Epithelial cell of proximal tubule (primary cell): ENCODE results near the gene CSF3R. TPM values are rescaled to one million over a fixed set of nuclear protein-coding genes. Genes with fewer than 3 reads are reported as not detected.

Experiments used
- DNase-seq: peaks from one replicate; pipeline ENCODE4 v3.0.0-alpha.2; 2011; ENCODE audit warnings: low read depth
- H3K4me3 ChIP-seq: 2 replicates; pipeline ENCODE4 v1.5.1; 2011; ENCODE audit warnings: low read depth, mild to moderate bottlenecking, low read length
- total RNA-seq: library from RNA; depleted of rRNA; stranded (reverse); fragments of >200 nt; gene quantifications from 2 replicates; pipeline ENCODE4 v1.2.3, GENCODE V29; 2015
- TF ChIP-seq, protein P1 (sequence below): conservative IDR thresholded peaks from 2 replicates; pipeline ENCODE4 v1.5.1; 2012; ENCODE audit warnings: low read depth, mild to moderate bottlenecking, low read length

CSF3R gene
- total RNA-seq, 1 donor from 2014 or later, result not detected

GRCh38 chr1:36472656-36473055, 10.1 kb downstream of the CSF3R start:
- no peak for DNase-seq
- TF ChIP-seq, protein P1, sequence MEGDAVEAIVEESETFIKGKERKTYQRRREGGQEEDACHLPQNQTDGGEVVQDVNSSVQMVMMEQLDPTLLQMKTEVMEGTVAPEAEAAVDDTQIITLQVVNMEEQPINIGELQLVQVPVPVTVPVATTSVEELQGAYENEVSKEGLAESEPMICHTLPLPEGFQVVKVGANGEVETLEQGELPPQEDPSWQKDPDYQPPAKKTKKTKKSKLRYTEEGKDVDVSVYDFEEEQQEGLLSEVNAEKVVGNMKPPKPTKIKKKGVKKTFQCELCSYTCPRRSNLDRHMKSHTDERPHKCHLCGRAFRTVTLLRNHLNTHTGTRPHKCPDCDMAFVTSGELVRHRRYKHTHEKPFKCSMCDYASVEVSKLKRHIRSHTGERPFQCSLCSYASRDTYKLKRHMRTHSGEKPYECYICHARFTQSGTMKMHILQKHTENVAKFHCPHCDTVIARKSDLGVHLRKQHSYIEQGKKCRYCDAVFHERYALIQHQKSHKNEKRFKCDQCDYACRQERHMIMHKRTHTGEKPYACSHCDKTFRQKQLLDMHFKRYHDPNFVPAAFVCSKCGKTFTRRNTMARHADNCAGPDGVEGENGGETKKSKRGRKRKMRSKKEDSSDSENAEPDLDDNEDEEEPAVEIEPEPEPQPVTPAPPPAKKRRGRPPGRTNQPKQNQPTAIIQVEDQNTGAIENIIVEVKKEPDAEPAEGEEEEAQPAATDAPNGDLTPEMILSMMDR, result no peak
- no peak overlapping the region for H3K4me3 ChIP-seq

DNA sequence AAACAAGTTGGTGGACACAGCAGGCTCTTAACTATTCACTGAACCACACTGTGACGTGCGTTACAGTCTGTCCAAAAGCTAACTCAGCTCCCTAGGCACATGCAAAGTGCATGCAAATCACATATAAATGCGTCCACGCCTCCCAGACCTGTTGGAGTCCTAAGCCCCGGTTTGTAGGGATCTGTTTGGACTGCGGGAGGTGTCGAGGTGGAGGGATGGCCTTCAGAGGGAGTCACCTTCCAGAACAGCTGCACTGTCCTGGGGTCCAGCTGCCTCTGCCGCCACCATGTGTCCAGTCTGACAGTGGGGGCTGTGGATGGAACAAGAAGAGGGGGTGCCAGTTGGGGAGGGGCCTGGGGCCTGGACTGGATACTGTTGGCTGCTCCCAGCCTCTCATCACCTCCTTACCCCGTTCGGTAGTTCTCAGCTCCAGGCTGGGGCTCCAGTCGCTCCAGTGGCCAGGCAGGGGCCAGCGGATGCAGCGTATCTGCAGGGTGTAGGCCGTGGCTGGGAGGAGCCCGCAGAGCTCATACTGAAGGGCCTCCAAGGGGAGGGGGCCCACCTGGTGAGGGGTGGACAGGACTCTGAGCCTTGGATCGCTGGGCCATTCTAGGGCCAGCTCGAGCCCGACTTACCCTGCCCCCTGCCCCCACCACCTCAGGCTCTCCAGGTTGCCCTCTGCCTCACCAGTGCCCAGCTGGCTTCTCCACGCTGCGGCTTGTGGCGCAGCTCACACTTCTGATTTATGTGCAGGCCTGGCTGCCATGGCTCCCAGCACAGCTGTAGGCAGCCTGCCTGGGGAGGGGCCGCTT, 10.7 kb downstream of the CSF3R start:
- TF ChIP-seq, protein P1, result no peak
- H3K4me3 ChIP-seq, result no peak overlapping the region
- no peak for DNase-seq

DNA sequence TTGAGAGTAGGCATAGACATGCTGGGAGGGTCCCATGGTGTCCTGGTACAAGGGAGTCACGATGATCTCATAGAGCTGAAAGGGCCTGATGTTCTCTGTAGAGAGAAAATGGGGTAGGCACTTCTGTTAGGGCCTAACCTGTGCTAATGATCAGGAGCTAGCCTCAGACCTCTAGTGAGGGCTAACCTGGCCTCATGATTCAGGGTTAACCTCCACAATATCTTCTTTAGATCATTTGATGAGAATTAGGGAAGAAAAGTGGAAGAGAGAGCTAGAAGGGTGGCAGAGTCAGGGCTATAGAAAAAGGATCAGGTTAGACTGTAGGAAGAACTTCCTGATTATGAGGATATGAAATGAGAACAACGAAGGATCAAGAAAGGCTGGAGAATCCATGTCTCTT, 13.6 kb downstream of the CSF3R start:
- TF ChIP-seq, protein P1, result no peak
- no peak overlapping the region for H3K4me3 ChIP-seq
- no peak for DNase-seq

DNA sequence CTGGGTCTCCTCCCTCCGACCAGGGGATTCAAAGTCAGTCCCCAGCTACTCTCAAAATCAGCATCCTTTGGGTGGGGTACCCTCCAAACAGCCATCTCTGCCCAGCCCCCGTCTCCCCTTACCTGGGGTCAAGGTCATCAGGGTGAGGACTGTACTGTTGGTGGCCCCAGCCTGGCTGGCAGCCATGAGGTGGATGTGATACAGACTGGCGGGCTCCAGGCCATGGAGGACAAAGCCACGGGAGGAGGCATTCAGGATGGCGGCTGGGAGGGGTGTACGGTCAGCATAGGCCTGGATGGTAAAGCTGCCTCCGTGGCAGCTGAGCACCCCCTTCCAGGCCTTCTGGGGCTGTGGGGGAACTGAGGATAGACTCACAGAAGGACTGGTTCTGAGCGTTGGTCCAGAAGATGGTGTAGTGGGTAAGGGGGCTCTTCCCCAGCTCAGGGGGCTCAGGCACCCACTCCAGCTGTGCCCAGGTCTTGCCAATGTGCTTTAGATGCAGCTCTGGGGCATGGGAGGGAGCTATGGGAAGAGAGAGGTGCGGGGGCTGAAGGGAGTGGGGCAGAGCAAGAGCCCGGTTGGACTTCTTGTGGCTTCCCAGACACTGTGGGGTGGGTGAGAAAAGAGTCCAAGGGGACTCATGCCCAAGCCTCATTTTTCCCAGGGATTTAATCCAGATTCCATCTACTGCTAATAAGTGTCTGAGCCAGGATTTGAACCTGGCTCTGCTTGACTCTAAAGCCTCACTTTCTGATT, 14.8 kb downstream of the CSF3R start:
- no peak for DNase-seq
- no peak overlapping the region for H3K4me3 ChIP-seq
- TF ChIP-seq, protein P1, result no peak

- TF ChIP-seq, protein P1, result no peak
- no peak for DNase-seq
- no peak overlapping the region for H3K4me3 ChIP-seq
These were observed 15.7 kb downstream of the CSF3R start for GRCh38 chr1:36467027-36467410.

DNA sequence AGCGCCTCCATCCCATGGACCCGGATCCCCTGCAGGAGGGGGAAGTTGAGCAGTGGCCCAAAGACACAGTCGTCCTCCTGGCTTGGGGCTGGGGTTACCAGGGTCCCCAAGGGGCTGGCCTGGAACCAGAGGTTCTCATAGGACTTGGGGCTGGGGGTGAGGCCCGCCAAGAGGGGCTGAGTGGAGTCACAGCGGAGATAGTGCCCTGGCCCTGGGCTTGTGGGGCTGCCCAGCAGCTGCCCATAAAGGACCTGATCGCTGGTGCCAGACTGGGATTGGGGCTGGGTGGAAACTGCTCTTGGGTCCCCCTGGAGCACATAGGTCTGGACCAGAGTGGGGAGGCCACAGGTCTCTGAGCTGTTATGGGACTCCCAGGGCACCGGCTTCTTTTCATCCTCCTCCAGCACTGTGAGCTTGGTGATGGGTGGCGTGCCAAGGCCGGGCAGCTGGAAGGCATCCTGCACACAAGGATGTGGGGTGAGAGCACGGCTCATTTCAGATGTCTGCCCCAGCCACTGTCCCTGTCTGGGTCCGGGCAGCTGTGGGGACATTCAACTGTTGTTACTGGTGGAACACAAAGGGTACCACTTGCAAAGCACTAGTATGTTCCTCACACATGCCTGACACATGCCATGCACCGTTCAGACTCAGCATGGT, 16.2 kb downstream of the CSF3R start:
- TF ChIP-seq, protein P1, result no peak
- H3K4me3 ChIP-seq, result no peak overlapping the region
- DNase-seq, result no peak
